Measurements from ENCODE around the gene PRIMPOL.
A peak's percentile ranks its signal among the peaks of the same experiment; 100 is the strongest.

The PRIMPOL gene

DNA sequence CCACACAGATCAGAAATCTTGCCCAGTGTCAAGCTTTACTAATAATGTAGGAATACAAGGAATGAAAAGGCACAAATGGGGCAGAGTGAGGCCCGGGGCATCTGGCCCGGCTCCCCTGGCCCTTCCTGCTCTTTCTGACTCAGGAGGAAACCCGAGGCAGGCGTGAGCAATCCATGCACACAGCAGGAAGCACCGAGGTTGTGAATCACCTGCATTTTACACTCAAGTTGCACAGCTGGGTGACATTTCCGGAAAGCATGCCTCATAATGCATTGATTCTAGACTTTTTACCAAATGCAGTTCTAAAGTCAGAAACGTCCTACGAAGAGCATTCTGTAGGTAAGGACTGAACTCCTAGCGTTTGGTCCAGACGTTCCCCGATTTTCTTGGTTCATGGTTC, 38.9 kb downstream of the PRIMPOL start:
- Histone ChIP-seq H3K23ac (ENCODE audit: low read length in 2 of 2) (no peak overlapping the region), H3K9me3 (ENCODE audit: control insufficient read depth, low read length) (no peaks in the 10 kb centered on the region), H3K9ac (ENCODE audit: low read length) (peak overlapping the region; percentile 55), H3K27me3 (ENCODE audit: control insufficient read depth in 1 of 2, insufficient read depth in 1 of 2, low read length in 2 of 2) (no peaks in the 10 kb centered on the region), H2BK12ac (ENCODE audit: low read length in 2 of 2) (no peak overlapping the region), H2AK5ac (ENCODE audit: low read length, severe bottlenecking) (no peak overlapping the region), H2AFZ (ENCODE audit: low read depth, low read length) (no peak overlapping the region), H3K27ac (ENCODE audit: low read length, poor library complexity, severe bottlenecking) (peak overlapping the region; percentile 82), H3K4me1 (ENCODE audit: control insufficient read depth, insufficient read depth, low read depth, low read length) (peaks cover 7% of the 10 kb centered on the region), H3K18ac (ENCODE audit: low read depth in 1 of 2, low read length in 2 of 2) (no peak overlapping the region), H3K4me3 (ENCODE audit: insufficient read depth in 1 of 2, low read depth in 1 of 2, low read length in 2 of 2) (no peak overlapping the region), H2BK5ac (ENCODE audit: low read depth, low read length, poor library complexity, severe bottlenecking) (no peak overlapping the region), H3K79me1 (replicated peaks; ENCODE audit: low read length, poor library complexity, severe bottlenecking) (peaks cover 2% of the 10 kb centered on the region), H3K14ac (ENCODE audit: low read length in 2 of 2) (no peak overlapping the region), H4K8ac (ENCODE audit: low read length) (peak overlapping the region; percentile 42), H2BK120ac (ENCODE audit: low read depth, low read length) (no peak overlapping the region), H4K91ac (ENCODE audit: low read length) (no peak overlapping the region), H3K36me3 (ENCODE audit: control insufficient read depth in 1 of 2, insufficient read depth in 2 of 2, low read depth in 1 of 2, low read length in 2 of 2) (peaks cover 0 to 21% of the 10 kb centered on the region in 2 experiments), H3K4ac (ENCODE audit: low read depth in 1 of 2, low read length in 2 of 2) (no peak overlapping the region), H3K4me2 (ENCODE audit: low read length, poor library complexity, severe bottlenecking) (peak overlapping the region; percentile 35), H2BK15ac (ENCODE audit: low read depth, poor library complexity, severe bottlenecking) (no peak overlapping the region)
- DNase-seq, result peak; percentile 73
- 20% methylated on average over 11 of the region's 11 CpGs for WGBS

DNA sequence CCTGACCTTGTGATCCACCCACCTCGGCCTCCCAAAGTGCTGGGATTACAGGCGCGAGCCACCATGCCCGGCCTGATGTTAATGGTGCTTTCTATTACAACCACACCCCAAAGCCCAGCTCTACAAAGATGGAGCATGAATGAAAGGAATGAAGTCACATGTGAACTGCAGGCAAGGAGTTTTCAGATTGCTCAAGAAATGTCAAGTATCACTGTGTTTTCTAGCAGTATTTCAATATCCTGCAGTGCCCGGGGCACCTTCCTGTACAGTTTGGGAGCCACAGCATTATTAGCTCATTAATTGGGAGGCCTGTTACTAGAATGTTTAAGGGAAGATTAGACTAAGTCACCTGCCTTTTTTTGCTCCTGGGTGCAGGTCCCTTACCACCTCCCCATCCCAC, 40.1 kb downstream of the PRIMPOL start:
- no peak overlapping the region for H2BK5ac ChIP-seq (ENCODE audit: low read depth, low read length, poor library complexity, severe bottlenecking)
- H3K9ac ChIP-seq (ENCODE audit: low read length), result no peak overlapping the region
- peaks cover 2% of the 10 kb centered on the region for H3K79me1 ChIP-seq (replicated peaks; ENCODE audit: low read length, poor library complexity, severe bottlenecking)
- H3K9me3 ChIP-seq (ENCODE audit: control insufficient read depth, low read length), result no peaks in the 10 kb centered on the region
- H3K36me3 ChIP-seq (ENCODE audit: control insufficient read depth in 1 of 2, insufficient read depth in 2 of 2, low read depth in 1 of 2, low read length in 2 of 2), result peaks cover 0 to 30% of the 10 kb centered on the region in 2 experiments
- no peak for DNase-seq
- peaks cover 6% of the 10 kb centered on the region for H3K4me1 ChIP-seq (ENCODE audit: control insufficient read depth, insufficient read depth, low read depth, low read length)
- H3K4me2 ChIP-seq (ENCODE audit: low read length, poor library complexity, severe bottlenecking), result no peak overlapping the region
- WGBS, result 94% methylated on average over 2 of the region's 5 CpGs
- H3K27me3 ChIP-seq (ENCODE audit: control insufficient read depth in 1 of 2, insufficient read depth in 1 of 2, low read length in 2 of 2), result no peaks in the 10 kb centered on the region
- H3K4me3 ChIP-seq (ENCODE audit: insufficient read depth in 1 of 2, low read depth in 1 of 2, low read length in 2 of 2), result no peak overlapping the region
- no peak overlapping the region for H4K91ac ChIP-seq (ENCODE audit: low read length)
- H2AK5ac ChIP-seq (ENCODE audit: low read length, severe bottlenecking), result peak overlapping the region; percentile 97
- H3K27ac ChIP-seq (ENCODE audit: low read length, poor library complexity, severe bottlenecking), result no peak overlapping the region
- H3K4ac ChIP-seq (ENCODE audit: low read depth in 1 of 2, low read length in 2 of 2), result no peak overlapping the region
- no peak overlapping the region for H3K14ac ChIP-seq (ENCODE audit: low read length in 2 of 2)
- H2AFZ ChIP-seq (ENCODE audit: low read depth, low read length), result no peak overlapping the region
- no peak overlapping the region for H2BK120ac ChIP-seq (ENCODE audit: low read depth, low read length)
- H3K18ac ChIP-seq (ENCODE audit: low read depth in 1 of 2, low read length in 2 of 2), result no peak overlapping the region
- H3K23ac ChIP-seq (ENCODE audit: low read length in 2 of 2), result no peak overlapping the region
- no peak overlapping the region for H4K8ac ChIP-seq (ENCODE audit: low read length)
- H2BK12ac ChIP-seq (ENCODE audit: low read length in 2 of 2), result no peak overlapping the region
- no peak overlapping the region for H2BK15ac ChIP-seq (ENCODE audit: low read depth, poor library complexity, severe bottlenecking)

DNA sequence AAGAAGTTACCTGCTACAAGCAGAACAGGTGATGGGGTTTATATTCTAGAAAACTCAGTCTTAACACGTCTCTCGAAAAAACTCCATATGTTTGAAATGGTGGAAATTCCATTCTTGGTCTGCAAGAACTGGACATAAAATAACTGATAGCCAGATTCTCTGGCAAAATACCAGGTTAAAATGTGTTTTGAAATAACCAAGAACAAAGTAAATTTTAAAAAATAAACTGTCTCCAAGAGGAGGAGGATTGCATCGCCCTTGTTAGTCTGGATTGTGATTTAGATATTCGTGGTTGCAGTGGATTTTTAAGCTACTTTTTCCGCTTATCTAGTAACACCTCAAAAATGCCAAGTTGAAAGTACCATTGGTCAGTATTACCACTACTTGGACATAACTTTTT, 43.5 kb downstream of the PRIMPOL start:
- H3K9me3 ChIP-seq (ENCODE audit: control insufficient read depth, low read length), result no peaks in the 10 kb centered on the region
- H3K4me1 ChIP-seq (ENCODE audit: control insufficient read depth, insufficient read depth, low read depth, low read length), result peaks cover 5% of the 10 kb centered on the region
- H3K27me3 ChIP-seq (ENCODE audit: control insufficient read depth in 1 of 2, insufficient read depth in 1 of 2, low read length in 2 of 2), result no peaks in the 10 kb centered on the region
- no peak overlapping the region for H3K27ac ChIP-seq (ENCODE audit: low read length, poor library complexity, severe bottlenecking)
- H2AK5ac ChIP-seq (ENCODE audit: low read length, severe bottlenecking), result no peak overlapping the region
- no peak overlapping the region for H2BK120ac ChIP-seq (ENCODE audit: low read depth, low read length)
- H4K91ac ChIP-seq (ENCODE audit: low read length), result no peak overlapping the region
- H2AFZ ChIP-seq (ENCODE audit: low read depth, low read length), result no peak overlapping the region
- no peak overlapping the region for H3K4me2 ChIP-seq (ENCODE audit: low read length, poor library complexity, severe bottlenecking)
- no peak overlapping the region for H3K14ac ChIP-seq (ENCODE audit: low read length in 2 of 2)
- no peak overlapping the region for H2BK5ac ChIP-seq (ENCODE audit: low read depth, low read length, poor library complexity, severe bottlenecking)
- no peak overlapping the region for H4K8ac ChIP-seq (ENCODE audit: low read length)
- H2BK12ac ChIP-seq (ENCODE audit: low read length in 2 of 2), result no peak overlapping the region
- no peak overlapping the region for H2BK15ac ChIP-seq (ENCODE audit: low read depth, poor library complexity, severe bottlenecking)
- H3K79me1 ChIP-seq (replicated peaks; ENCODE audit: low read length, poor library complexity, severe bottlenecking), result peaks cover 2% of the 10 kb centered on the region
- no peak overlapping the region for H3K4ac ChIP-seq (ENCODE audit: low read depth in 1 of 2, low read length in 2 of 2)
- WGBS, result 90% methylated on average over 5 of the region's 5 CpGs
- H3K18ac ChIP-seq (ENCODE audit: low read depth in 1 of 2, low read length in 2 of 2), result no peak overlapping the region
- no peak overlapping the region for H3K4me3 ChIP-seq (ENCODE audit: insufficient read depth in 1 of 2, low read depth in 1 of 2, low read length in 2 of 2)
- no peak for DNase-seq
- no peak overlapping the region for H3K23ac ChIP-seq (ENCODE audit: low read length in 2 of 2)
- H3K36me3 ChIP-seq (ENCODE audit: control insufficient read depth in 1 of 2, insufficient read depth in 2 of 2, low read depth in 1 of 2, low read length in 2 of 2), result peaks cover 0 to 28% of the 10 kb centered on the region in 2 experiments
- no peak overlapping the region for H3K9ac ChIP-seq (ENCODE audit: low read length)

DNA sequence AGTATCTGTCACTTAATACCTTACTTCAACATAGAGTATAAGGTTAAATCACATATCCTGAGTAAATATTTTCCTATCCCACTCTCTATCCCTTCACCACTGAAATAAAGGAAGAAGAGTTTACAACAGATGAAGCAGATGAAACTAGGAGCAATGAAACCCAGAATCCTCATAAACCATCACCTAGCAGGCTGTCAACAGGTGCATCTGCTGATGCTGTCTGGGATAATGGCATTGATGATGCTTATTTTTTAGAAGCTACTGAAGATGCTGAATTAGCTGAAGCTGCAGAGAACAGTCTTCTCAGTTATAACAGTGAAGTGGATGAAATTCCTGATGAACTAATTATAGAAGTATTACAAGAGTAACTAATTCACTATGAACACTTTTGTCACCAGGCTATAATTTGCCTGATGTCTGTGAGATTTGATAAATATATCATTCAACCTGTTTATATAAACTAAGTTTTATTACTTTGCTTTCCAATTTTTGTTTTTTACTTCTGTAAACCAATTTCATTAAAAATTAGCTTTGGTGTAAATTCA, 44.9 kb downstream of the PRIMPOL start:
- no peaks in the 10 kb centered on the region for H3K9me3 ChIP-seq (ENCODE audit: control insufficient read depth, low read length)
- H3K36me3 ChIP-seq (ENCODE audit: control insufficient read depth in 1 of 2, insufficient read depth in 2 of 2, low read depth in 1 of 2, low read length in 2 of 2), result peaks cover 0 to 28% of the 10 kb centered on the region in 2 experiments
- no peak overlapping the region for H2BK5ac ChIP-seq (ENCODE audit: low read depth, low read length, poor library complexity, severe bottlenecking)
- H4K8ac ChIP-seq (ENCODE audit: low read length), result no peak overlapping the region
- no peak overlapping the region for H3K18ac ChIP-seq (ENCODE audit: low read depth in 1 of 2, low read length in 2 of 2)
- DNase-seq, result no peak
- H3K14ac ChIP-seq (ENCODE audit: low read length in 2 of 2), result no peak overlapping the region
- H3K27me3 ChIP-seq (ENCODE audit: control insufficient read depth in 1 of 2, insufficient read depth in 1 of 2, low read length in 2 of 2), result no peaks in the 10 kb centered on the region
- no peak overlapping the region for H2BK120ac ChIP-seq (ENCODE audit: low read depth, low read length)
- no peak overlapping the region for H3K27ac ChIP-seq (ENCODE audit: low read length, poor library complexity, severe bottlenecking)
- no peaks in the 10 kb centered on the region for H3K79me1 ChIP-seq (replicated peaks; ENCODE audit: low read length, poor library complexity, severe bottlenecking)
- no peak overlapping the region for H2AFZ ChIP-seq (ENCODE audit: low read depth, low read length)
- H2BK12ac ChIP-seq (ENCODE audit: low read length in 2 of 2), result no peak overlapping the region
- H2AK5ac ChIP-seq (ENCODE audit: low read length, severe bottlenecking), result no peak overlapping the region
- no peak overlapping the region for H3K9ac ChIP-seq (ENCODE audit: low read length)
- H3K4me1 ChIP-seq (ENCODE audit: control insufficient read depth, insufficient read depth, low read depth, low read length), result peaks cover 2% of the 10 kb centered on the region
- H3K4ac ChIP-seq (ENCODE audit: low read depth in 1 of 2, low read length in 2 of 2), result no peak overlapping the region
- H3K23ac ChIP-seq (ENCODE audit: low read length in 2 of 2), result no peak overlapping the region
- H4K91ac ChIP-seq (ENCODE audit: low read length), result no peak overlapping the region
- no peak overlapping the region for H2BK15ac ChIP-seq (ENCODE audit: low read depth, poor library complexity, severe bottlenecking)
- no peak overlapping the region for H3K4me3 ChIP-seq (ENCODE audit: insufficient read depth in 1 of 2, low read depth in 1 of 2, low read length in 2 of 2)
- no peak overlapping the region for H3K4me2 ChIP-seq (ENCODE audit: low read length, poor library complexity, severe bottlenecking)

All from mesenchymal stem cell (in vitro differentiated cells and primary cell).